ENCODE data around the gene VRTN. TPM values are rescaled to one million over a fixed set of nuclear protein-coding genes. Genes with fewer than 3 reads are reported as not detected.
A peak's percentile ranks its signal among the peaks of the same experiment; 100 is the strongest.

Gene VRTN
- total and polyA plus RNA-seq, 2 donors (not counting 1 experiment from before 2014, with no cell fraction given), result not detected

- no peak for TF ChIP-seq CTCF (conservative IDR thresholded peaks at IDR 0.05 in 1 of 2, IDR thresholded peaks at IDR 0.05 in 1 of 2; ENCODE audit: low read depth in 1 of 2, low read length in 2 of 2)
- no peak for TF ChIP-seq EZH2 (IDR thresholded peaks at IDR 0.05; ENCODE audit: low read length, missing control alignments)
- Histone ChIP-seq H3K9ac (ENCODE audit: insufficient read depth, low read length) (no peak overlapping the region), H3K4me1 (ENCODE audit: control insufficient read depth, extremely low read depth, insufficient read depth, low read length) (no peaks in the 10 kb centered on the region)
These were observed 20.2 kb downstream of the VRTN start for GRCh38 chr14:74368441-74368840.

GRCh38 chr14:74377976-74378690 is 29.9 kb downstream of the VRTN start:
- no peaks in the 10 kb centered on the region for H3K36me3 ChIP-seq (ENCODE audit: control insufficient read depth, insufficient read depth, low read length)
- H2AFZ ChIP-seq (ENCODE audit: low read length), result no peak overlapping the region
- H3K27me3 ChIP-seq (ENCODE audit: control insufficient read depth, insufficient read depth, low read length), result no peaks in the 10 kb centered on the region
- H4K20me1 ChIP-seq (ENCODE audit: control insufficient read depth, extremely low read depth, insufficient read depth, low read length), result no peaks in the 10 kb centered on the region
- no peak overlapping the region for H3K27ac ChIP-seq (ENCODE audit: insufficient read depth, low read length)
- H3K79me2 ChIP-seq (ENCODE audit: control insufficient read depth, insufficient read depth, low read length), result no peaks in the 10 kb centered on the region
- no peak overlapping the region for H3K4me2 ChIP-seq (ENCODE audit: extremely low read depth, insufficient read depth, low read length)
- no peak for DNase-seq (ENCODE audit: low read depth in 2 of 2)
- H3K9me3 ChIP-seq (ENCODE audit: control insufficient read depth, insufficient read depth, low read depth, low read length), result no peaks in the 10 kb centered on the region
- no peak overlapping the region for H3K4me3 ChIP-seq (replicated peaks in 1 of 4; ENCODE audit: control extremely low read depth in 1 of 4, insufficient read depth in 1 of 4, low read depth in 3 of 4, low read length in 4 of 4)
- H3K9ac ChIP-seq (ENCODE audit: insufficient read depth, low read length), result no peak overlapping the region
- no peak for TF ChIP-seq EZH2 (IDR thresholded peaks at IDR 0.05; ENCODE audit: low read length, missing control alignments)
- TF ChIP-seq CTCF (conservative IDR thresholded peaks at IDR 0.05 in 1 of 2, IDR thresholded peaks at IDR 0.05 in 1 of 2; ENCODE audit: low read depth in 1 of 2, low read length in 2 of 2), result no peak
- H3K4me1 ChIP-seq (ENCODE audit: control insufficient read depth, extremely low read depth, insufficient read depth, low read length), result no peaks in the 10 kb centered on the region

More at GRCh38 chr14:74368441-74368840, 20.2 kb downstream of the VRTN start:
- Histone ChIP-seq H3K79me2 (ENCODE audit: control insufficient read depth, insufficient read depth, low read length) (no peaks in the 10 kb centered on the region), H2AFZ (ENCODE audit: low read length) (no peak overlapping the region), H3K4me3 (replicated peaks in 1 of 4; ENCODE audit: control extremely low read depth in 1 of 4, insufficient read depth in 1 of 4, low read depth in 3 of 4, low read length in 4 of 4) (no peak overlapping the region), H3K27me3 (ENCODE audit: control insufficient read depth, insufficient read depth, low read length) (peaks cover 6% of the 10 kb centered on the region), H3K4me2 (ENCODE audit: extremely low read depth, insufficient read depth, low read length) (no peak overlapping the region), H3K27ac (ENCODE audit: insufficient read depth, low read length) (no peak overlapping the region), H3K9me3 (ENCODE audit: control insufficient read depth, insufficient read depth, low read depth, low read length) (no peaks in the 10 kb centered on the region), H3K36me3 (ENCODE audit: control insufficient read depth, insufficient read depth, low read length) (no peaks in the 10 kb centered on the region), H4K20me1 (ENCODE audit: control insufficient read depth, extremely low read depth, insufficient read depth, low read length) (no peaks in the 10 kb centered on the region)
- DNase-seq (ENCODE audit: low read depth in 2 of 2), result no peak

GRCh38 chr14:74380172-74380571 is 31.9 kb downstream of the VRTN start:
- no peak for TF ChIP-seq EZH2 (IDR thresholded peaks at IDR 0.05; ENCODE audit: low read length, missing control alignments)
- TF ChIP-seq CTCF (conservative IDR thresholded peaks at IDR 0.05 in 1 of 2, IDR thresholded peaks at IDR 0.05 in 1 of 2; ENCODE audit: low read depth in 1 of 2, low read length in 2 of 2), result no peak
- H3K9me3 ChIP-seq (ENCODE audit: control insufficient read depth, insufficient read depth, low read depth, low read length), result no peaks in the 10 kb centered on the region
- H4K20me1 ChIP-seq (ENCODE audit: control insufficient read depth, extremely low read depth, insufficient read depth, low read length), result no peaks in the 10 kb centered on the region

More at GRCh38 chr14:74380172-74380571, 31.9 kb downstream of the VRTN start:
- no peaks in the 10 kb centered on the region for H3K27me3 ChIP-seq (ENCODE audit: control insufficient read depth, insufficient read depth, low read length)
- no peak overlapping the region for H3K9ac ChIP-seq (ENCODE audit: insufficient read depth, low read length)
- H3K79me2 ChIP-seq (ENCODE audit: control insufficient read depth, insufficient read depth, low read length), result no peaks in the 10 kb centered on the region
- H3K4me1 ChIP-seq (ENCODE audit: control insufficient read depth, extremely low read depth, insufficient read depth, low read length), result no peaks in the 10 kb centered on the region
- peak in 1 of 2 donors; percentile 20 for DNase-seq (ENCODE audit: low read depth in 2 of 2)
- H3K36me3 ChIP-seq (ENCODE audit: control insufficient read depth, insufficient read depth, low read length), result no peaks in the 10 kb centered on the region
- no peak overlapping the region for H3K4me2 ChIP-seq (ENCODE audit: extremely low read depth, insufficient read depth, low read length)
- H3K27ac ChIP-seq (ENCODE audit: insufficient read depth, low read length), result no peak overlapping the region
- H3K4me3 ChIP-seq (replicated peaks in 1 of 4; ENCODE audit: control extremely low read depth in 1 of 4, insufficient read depth in 1 of 4, low read depth in 3 of 4, low read length in 4 of 4), result no peak overlapping the region
- no peak overlapping the region for H2AFZ ChIP-seq (ENCODE audit: low read length)
